Fibroblast of peridontal ligament (primary cell): Measurements from ENCODE around the gene PDE9A.
A peak's percentile ranks its signal among the peaks of the same experiment; 100 is the strongest.

Source experiments
- DNase-seq: peaks from one replicate; pipeline ENCODE4 v3.0.0-alpha.2; 2010; ENCODE audit errors: extremely low read depth

The PDE9A gene

GRCh38 chr21:42672699-42673458 lies 19.5 kb downstream of the PDE9A start:
- peak; percentile 3 for DNase-seq

- DNase-seq: no peak
Measured at GRCh38 chr21:42673633-42674328, 20.4 kb downstream of the PDE9A start.

DNA sequence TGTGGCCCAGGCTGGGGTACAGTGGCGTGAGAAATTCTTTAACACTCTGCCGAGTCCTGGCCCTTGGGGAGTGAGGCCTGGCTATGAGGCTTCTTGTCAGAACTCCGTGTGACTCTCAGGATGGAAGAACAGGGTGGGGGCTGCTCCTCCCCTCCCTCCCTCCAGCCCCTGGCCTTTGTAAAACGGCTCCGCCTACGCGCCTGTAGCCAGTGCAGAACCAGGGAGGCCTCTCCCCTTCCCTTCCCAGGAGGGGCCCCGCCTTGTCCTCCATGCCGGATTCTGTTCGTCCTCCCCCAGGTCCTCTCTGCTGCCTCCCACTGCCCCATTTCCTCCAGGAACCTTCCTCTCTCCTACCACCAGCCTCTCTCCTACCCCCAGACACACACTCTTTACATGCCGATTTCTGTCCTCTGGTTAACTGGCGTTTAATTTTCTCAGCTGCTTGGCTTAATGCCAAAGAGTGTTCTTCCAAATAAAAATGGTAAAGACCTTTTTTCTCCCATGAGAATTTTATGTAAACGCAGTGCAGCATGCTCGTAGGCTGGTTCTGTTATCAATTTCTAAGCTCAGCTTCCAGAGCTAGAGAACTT lies 21.0 kb downstream of the PDE9A start:
- DNase-seq: no peak

DNA sequence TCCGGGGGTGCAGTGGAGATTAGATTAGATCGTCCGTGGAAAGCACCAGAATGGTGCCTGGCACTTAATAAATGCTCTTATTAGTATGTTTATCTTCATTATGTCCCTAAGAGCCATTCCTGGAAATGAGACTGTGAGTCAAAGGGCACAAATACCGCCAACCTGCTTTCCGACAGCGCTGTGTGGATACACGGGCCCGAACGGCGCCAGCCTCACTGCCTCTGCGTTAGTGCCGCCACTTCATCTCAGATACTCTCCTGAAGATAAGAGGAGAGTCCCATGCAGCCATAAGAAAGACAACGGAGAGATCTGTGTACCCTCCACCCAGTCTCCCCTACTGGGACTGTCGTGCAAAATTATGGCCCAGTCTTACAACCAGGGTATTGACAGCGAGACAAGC lies 22.0 kb downstream of the PDE9A start:
- DNase-seq: no peak

GRCh38 chr21:42676808-42677207 lies 23.4 kb downstream of the PDE9A start:
- no peak for DNase-seq

GRCh38 chr21:42677339-42678321 lies 24.2 kb downstream of the PDE9A start:
- DNase-seq: peak; percentile 44

DNA sequence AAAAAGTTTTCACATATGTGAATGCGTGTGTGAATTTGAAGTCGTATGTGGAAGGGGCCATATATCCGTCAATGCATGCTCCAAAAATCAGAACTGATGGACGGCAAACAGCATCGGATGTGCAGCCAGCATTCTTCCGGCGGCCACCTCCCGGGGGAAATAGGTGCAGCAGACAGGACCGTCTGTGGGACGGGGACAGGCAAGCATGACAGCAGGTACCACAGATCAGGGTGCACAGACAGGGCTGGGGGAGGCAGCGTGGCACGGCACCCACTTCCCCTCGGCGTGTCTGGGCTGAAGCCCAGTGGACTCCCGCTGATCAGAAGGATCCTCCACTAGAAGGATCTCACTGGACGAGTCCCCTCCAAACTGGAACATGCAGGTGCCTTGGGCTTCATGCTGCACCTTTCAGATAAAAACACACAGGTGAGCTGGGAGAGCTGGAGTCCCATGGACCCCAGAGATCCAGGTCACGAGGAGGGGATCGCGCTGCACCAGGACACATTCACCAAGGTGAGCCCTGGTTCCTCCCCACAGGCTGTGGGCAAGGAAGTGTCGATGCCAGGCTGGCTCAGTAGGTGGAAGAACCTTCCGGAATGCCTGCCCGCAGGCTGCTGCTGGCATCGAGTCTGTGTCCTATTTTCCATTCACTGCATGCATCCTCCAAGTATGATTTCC lies 25.3 kb downstream of the PDE9A start:
- no peak for DNase-seq

DNA sequence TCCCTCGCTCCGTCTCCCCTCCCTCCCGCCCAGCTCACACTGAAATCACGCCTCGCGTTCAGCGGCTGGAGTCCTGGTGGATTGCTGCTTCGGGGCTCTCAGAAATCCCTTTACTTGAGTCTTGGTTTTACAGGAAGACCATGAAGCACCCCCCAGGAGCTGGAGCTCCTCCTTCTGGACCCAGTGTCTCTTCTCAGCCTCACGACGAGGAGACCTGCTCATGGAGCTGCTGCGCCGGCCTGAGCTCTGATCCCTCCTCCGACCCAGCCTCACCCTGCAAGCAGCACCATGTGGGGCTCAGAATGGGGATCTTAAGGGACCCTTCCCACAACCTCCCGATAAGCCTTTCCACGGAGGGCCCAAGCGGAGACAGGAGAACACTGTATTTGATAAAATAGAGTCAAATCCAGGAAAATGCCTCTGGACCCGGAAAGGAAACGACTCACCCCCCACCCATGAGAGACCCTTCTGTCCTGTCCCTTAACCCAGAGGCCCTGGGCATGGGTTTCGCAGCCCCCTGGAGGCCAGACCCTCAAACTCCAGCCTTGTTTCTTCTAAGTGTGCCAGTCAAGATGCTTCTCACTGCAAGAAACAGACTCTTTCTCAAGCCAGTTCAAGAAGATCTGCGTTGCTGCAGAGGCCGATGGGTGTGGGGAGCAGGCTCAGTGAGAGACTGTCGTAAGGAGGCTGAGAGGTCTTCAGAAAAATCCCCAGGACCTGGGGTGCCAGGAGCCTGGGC lies 26.1 kb downstream of the PDE9A start:
- DNase-seq: no peak

- DNase-seq: no peak
Measured at GRCh38 chr21:42680058-42680330, 26.6 kb downstream of the PDE9A start.

GRCh38 chr21:42680429-42680828 lies 27.0 kb downstream of the PDE9A start:
- DNase-seq: no peak

DNA sequence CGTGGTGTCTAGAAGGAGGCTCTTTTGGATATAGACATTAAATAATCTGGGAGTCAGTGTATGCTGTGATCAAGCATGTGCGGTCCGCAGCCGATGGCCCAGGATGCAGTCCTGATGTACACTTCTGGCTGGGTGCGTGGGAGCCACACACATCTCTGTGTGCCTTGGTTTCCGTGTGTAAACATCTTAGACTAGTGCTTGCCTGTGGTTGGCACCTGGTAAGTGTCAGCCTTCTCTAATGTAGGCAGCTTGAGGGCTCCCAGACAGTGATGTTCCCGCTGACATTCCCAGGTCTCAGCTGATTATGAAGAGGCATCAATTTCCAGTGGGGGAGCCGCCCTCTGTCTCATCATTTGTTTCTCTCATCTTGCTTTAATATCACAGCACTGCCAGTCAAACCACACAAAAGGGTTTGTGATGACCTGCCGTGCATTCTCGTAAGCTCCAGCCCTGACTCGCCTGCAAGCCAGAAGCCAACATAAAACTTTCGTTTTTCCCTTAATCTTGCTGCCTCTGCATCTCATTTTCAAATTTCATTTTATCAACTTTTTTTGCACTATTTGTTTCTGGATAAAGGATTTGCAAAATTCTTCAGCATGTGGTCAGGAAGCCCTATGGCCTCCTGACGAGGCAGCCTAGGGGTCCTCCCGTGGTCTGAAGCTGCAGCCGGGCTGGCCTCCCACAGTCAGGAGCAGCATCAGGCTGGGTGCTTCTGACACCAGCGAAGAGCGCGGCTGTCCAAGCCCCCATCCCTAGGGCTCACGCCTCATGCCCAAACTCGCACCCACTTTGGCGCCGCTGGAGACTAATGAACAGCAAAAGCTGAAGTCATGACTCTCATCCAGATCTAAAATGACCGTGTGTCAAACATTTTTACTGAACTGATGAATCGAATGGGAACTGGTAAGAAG lies 28.1 kb downstream of the PDE9A start:
- DNase-seq: no peak

GRCh38 chr21:42682661-42683210 lies 29.3 kb downstream of the PDE9A start:
- no peak for DNase-seq

DNA sequence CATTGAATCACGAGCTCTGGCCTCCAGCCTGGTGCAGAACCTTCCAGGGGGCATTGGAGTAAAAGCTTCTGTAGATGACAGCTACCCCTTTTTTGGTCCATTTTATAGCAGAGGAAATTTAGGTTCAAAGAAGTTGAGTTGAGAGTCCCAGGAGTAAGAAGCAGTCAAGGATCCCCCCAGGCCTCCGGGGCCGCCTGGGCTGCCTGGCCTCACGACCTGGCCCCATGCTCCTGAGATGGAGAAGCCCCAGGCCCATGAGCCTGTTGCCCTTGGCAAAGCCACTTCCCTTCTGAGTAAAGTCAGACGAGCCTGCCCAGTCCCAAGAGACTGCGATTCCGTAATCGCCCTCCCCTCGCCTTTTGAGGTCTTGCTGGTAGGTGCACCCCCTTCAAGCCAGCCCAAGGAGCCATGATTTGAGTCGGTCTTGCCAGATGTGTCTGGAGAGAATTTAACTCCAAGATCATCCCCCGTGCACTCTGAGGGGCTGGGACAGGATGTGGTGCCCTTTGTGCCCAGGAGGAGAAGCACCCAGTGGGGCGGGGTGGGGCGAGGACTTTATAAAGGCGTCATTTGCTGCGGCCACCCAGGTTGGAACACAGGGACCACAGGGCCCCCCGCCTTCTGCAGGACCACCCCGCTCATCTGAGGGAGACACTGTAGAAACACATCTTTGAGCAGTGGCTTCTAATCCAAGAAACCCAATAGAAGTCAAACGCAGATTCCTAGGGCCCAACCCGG lies 30.1 kb downstream of the PDE9A start:
- no peak for DNase-seq

DNA sequence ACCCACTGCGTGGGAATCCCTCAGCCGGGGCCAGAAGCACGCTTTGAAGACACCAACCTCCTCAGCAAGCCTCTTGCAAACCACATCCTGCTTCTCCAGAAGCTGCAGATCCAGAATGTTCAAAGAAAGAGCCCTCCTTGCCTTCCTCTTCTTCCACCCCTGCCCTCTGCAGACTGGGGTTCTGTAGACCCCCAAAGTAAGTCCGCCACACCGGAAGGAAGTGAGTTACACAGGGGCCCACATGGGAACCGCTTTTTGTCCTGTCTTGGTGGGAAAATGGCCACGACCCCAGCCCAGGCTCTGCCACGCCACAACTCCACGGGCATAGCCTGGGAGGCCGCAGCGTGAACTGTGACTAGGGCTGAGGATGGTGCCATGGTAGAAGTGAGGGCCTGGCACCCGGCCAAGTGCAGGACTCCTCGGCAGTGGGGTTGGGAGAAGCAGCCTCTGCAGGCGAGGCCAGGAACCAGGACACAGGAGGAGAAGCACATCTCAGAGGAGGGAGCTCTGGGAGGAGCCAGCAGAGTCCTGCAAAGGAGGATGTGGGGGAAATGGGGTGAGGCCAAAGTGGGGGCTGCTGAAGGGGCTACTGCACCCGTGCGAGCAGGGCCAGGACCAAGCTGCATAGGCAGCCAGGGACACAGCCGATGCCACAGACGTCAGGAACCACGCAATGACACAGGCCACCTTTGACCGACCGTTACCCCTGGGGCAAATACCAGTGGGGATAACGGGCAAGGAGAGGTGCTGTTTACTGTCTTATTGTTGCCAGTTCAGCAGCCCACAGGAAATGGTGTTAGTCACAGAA lies 30.9 kb downstream of the PDE9A start:
- DNase-seq: no peak

GRCh38 chr21:42685036-42685435 lies 31.6 kb downstream of the PDE9A start:
- no peak for DNase-seq

DNA sequence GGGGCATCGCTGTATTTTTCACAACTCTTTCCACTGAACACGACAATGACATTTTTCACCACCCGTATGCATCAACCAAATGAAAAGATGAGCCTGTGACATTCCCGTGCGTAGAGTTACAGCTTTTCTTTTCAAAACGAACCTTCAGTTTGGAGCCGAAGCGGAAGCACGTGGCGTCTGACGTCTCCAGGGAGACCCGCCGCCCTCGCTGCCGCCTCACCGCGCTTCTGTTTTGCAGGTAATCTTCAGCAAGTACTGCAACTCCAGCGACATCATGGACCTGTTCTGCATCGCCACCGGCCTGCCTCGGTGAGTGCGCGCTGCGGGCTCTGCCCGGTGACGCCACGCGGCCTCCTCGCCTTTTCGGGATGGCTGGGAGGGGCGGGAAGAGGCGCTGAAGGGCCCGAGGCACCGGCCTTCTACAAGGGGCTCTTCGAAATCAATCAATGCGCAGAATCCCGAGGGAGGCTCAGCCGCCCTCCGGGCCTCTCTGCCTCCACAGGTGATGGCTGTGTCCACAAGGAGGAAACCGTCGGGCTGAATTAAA lies 32.6 kb downstream of the PDE9A start:
- no peak for DNase-seq

DNA sequence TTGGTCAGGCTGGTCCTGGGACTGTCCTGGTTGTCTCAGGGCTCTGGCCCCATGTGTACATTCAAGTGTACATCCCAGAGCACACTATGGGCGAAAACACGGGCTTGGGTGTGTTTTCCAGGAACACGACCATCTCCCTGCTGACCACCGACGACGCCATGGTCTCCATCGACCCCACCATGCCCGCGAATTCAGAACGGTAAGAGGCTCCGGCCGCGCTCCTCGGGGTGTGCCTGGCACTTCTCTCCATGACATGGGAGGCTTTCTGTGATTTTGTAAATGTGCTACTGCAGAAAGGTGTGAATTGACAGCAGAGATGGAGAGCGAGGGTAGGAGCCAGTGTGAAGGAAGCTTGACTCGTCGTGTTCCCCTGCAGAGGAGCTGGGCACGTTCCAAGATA lies 34.4 kb downstream of the PDE9A start:
- DNase-seq: no peak
